Psoas muscle (tissue), 8 donors: Measurements from ENCODE around the gene IL1RL1. TPM values are rescaled to one million over a fixed set of nuclear protein-coding genes. Genes with fewer than 3 reads are reported as not detected.

Source experiments
- ATAC-seq, 4 donors: fragments of 200-7000 bp; cut with Tn5 transposase; one replicate each; pipeline ENCODE4 v1.9.1; 2020; ENCODE audit warnings: moderate library complexity in 3 of 4, mild to moderate bottlenecking in 2 of 4
- DNase-seq, 2 donors: peaks; one replicate each; pipeline ENCODE4 v3.0.0-alpha.2; 2020
- H3K27ac ChIP-seq: fragments of 200-600 bp; one replicate; pipeline ENCODE4 v1.8.0; 2022
- H3K27me3 ChIP-seq, 3 donors: fragments of 200-600 bp in 1 of 3; one replicate each; pipeline versions ENCODE4 v1.6.1 to v1.8.0; 2013 to 2022; ENCODE audit warnings: low read length in 2 of 3, mild to moderate bottlenecking in 2 of 3, moderate library complexity in 1 of 3; ENCODE audit not compliant: insufficient read depth in 3 of 3
- H3K36me3 ChIP-seq, 2 donors: fragments of 200-600 bp in 1 of 2; one replicate each; pipeline versions ENCODE4 v1.6.1 to v1.8.0; 2013 to 2022; ENCODE audit warnings: low read depth in 1 of 2, mild to moderate bottlenecking in 1 of 2, moderate library complexity in 1 of 2; ENCODE audit not compliant: insufficient read depth in 1 of 2
- H3K4me1 ChIP-seq: fragments of 200-600 bp; one replicate; pipeline ENCODE4 v1.8.0; 2022
- H3K4me3 ChIP-seq: fragments of 200-600 bp; one replicate; pipeline ENCODE4 v1.8.0; 2022; ENCODE audit warnings: mild to moderate bottlenecking
- H3K9me3 ChIP-seq: fragments of 200-600 bp; one replicate; pipeline ENCODE4 v1.8.0; 2022
- CTCF ChIP-seq: fragments of 200-600 bp; IDR thresholded peaks from one replicate; pipeline ENCODE4 v1.8.0; 2022; ENCODE audit warnings: antibody characterized with exemption
- WGBS, 3 donors: extraction: QIAGEN DNeasy Blood & Tissue Kit; methylation state at CpG; one replicate each; pipeline versions ENCODE4 v1.1.6 to v1.1.7; 2013; 5-methylcytosine and 5-hydroxymethylcytosine counted together
- intact Hi-C, 2 donors: fragments of 100-400 bp; cut with DNase I; formaldehyde crosslinking; loops; one replicate each; pipeline versions ENCODE4 v1.11.0 to v1.14.2; 2022
- polyA plus RNA-seq, 3 donors: library from polyadenylated mRNA; stranded (reverse); fragments of 200-250 nt; gene quantifications; one replicate each; pipeline ENCODE4 v1.2.3, GENCODE V29; 2013
- total RNA-seq, 4 donors: library from RNA; stranded (reverse); fragmentation: NEBNext Ultra II Directional in 2 of 4; extraction: Animal tissue kit (Norgen Biotek cat#: 25700) in 2 of 4; gene quantifications; one replicate each; pipeline versions ENCODE4 v1.2.1 to v1.2.4, GENCODE V29; 2021 to 2023
- donor health status: healthy with polysubstance abuse.
- donor health status: DM: no; HTN: no; CAD: no; lungs with moderate emphysema.
- donor health status: Bipolar disorder and iron deficiency.
- donor health status: healthy.
- donor health status: DM: yes; HTN: yes; CAD: no.
- donor health status: DM: no; HTN: no; CAD: no.
- donor health status: DM: no; HTN: no; CAD: no.
- donor health status: DM: yes; HTN: yes; CAD: no.

Gene IL1RL1
- total and polyA plus RNA-seq, 7 donors = 0.43 to 13.1 (median 2.9) TPM

- ATAC-seq (no peak), DNase-seq (no peak)
- H3K27ac ChIP-seq = no peak overlapping the region
- H3K36me3 ChIP-seq = no peaks in the 10 kb centered on the region
- intact Hi-C loops = loop anchor here (5.0 to 10.0 kb wide), 6 partner anchors 91 to 342 kb away; partner anchors contain the start of gene IL1RL2 (in 2 of the 2)
- WGBS, 3 donors = 28 to 35% (median 29%) methylated on average over 7 of the region's 7 CpGs
- H3K27me3 ChIP-seq = no peaks in the 10 kb centered on the region
- peak overlapping the region; percentile 84 for H3K4me3 ChIP-seq
- TF ChIP-seq CTCF = no peak
- H3K4me1 ChIP-seq = no peaks in the 10 kb centered on the region
- no peaks in the 10 kb centered on the region for H3K9me3 ChIP-seq
These were observed 45.0 kb downstream of the IL1RL1 start for GRCh38 chr2:102356381-102356712.

- Histone ChIP-seq H3K27ac (no peak overlapping the region), H3K4me3 (peak overlapping the region; percentile 84), H3K36me3 (no peaks in the 10 kb centered on the region), H3K27me3 (no peaks in the 10 kb centered on the region), H3K9me3 (no peaks in the 10 kb centered on the region), H3K4me1 (no peaks in the 10 kb centered on the region)
- WGBS, 3 donors = 75 to 86% (median 80%) methylated on average over 2 of the region's 2 CpGs
- DNase-seq (no peak), ATAC-seq (no peak)
- no peak for TF ChIP-seq CTCF
- intact Hi-C loops = loop anchor here (5.0 to 10.0 kb wide), 6 partner anchors 91 to 342 kb away; partner anchors contain the start of gene IL1RL2 (in 2 of the 2)
These were observed 45.4 kb downstream of the IL1RL1 start for GRCh38 chr2:102356741-102357140.

GRCh38 chr2:102357937-102358336 is 46.6 kb downstream of the IL1RL1 start:
- intact Hi-C loops = loop anchor here (5.0 to 10.0 kb wide), 6 partner anchors 89 to 343 kb away; partner anchors contain the start of gene IL1RL2 (in 2 of the 2)

GRCh38 chr2:102358496-102358895 is 47.1 kb downstream of the IL1RL1 start:
- WGBS, 3 donors = 89 to 93% (median 90%) methylated on average over 8 of the region's 8 CpGs
- TF ChIP-seq CTCF = no peak
- H3K36me3 ChIP-seq = no peaks in the 10 kb centered on the region
- no peaks in the 10 kb centered on the region for H3K9me3 ChIP-seq
- intact Hi-C loops = loop anchor here (5.0 to 10.0 kb wide), 6 partner anchors 89 to 344 kb away; partner anchors contain the start of gene IL1RL2 (in 2 of the 2)
- H3K4me1 ChIP-seq = no peaks in the 10 kb centered on the region
- no peak for ATAC-seq
- H3K27me3 ChIP-seq = no peaks in the 10 kb centered on the region
- H3K4me3 ChIP-seq = no peak overlapping the region
- no peak for DNase-seq
- no peak overlapping the region for H3K27ac ChIP-seq

More at GRCh38 chr2:102357937-102358336, 46.6 kb downstream of the IL1RL1 start:
- H3K27ac ChIP-seq = no peak overlapping the region
- H3K9me3 ChIP-seq = no peaks in the 10 kb centered on the region
- H3K36me3 ChIP-seq = no peaks in the 10 kb centered on the region
- ATAC-seq = no peak
- DNase-seq = no peak
- H3K4me1 ChIP-seq = no peaks in the 10 kb centered on the region
- no peaks in the 10 kb centered on the region for H3K27me3 ChIP-seq
- 48 to 49% (median 48%) methylated on average over 2 of the region's 2 CpGs for WGBS, 3 donors
- H3K4me3 ChIP-seq = no peak overlapping the region
- no peak for TF ChIP-seq CTCF

GRCh38 chr2:102359527-102359926 is 48.2 kb downstream of the IL1RL1 start:
- no peak overlapping the region for H3K27ac ChIP-seq
- no peak for DNase-seq
- H3K27me3 ChIP-seq = no peaks in the 10 kb centered on the region
- TF ChIP-seq CTCF = no peak
- no peaks in the 10 kb centered on the region for H3K9me3 ChIP-seq
- no peak for ATAC-seq
- H3K36me3 ChIP-seq = no peaks in the 10 kb centered on the region
- intact Hi-C loops = loop anchor here (5.0 to 10.0 kb wide), 6 partner anchors 88 to 345 kb away; partner anchors contain the start of gene IL1RL2 (in 2 of the 2)
- H3K4me1 ChIP-seq = no peaks in the 10 kb centered on the region
- 80 to 86% (median 81%) methylated on average over 3 of the region's 3 CpGs for WGBS, 3 donors
- no peak overlapping the region for H3K4me3 ChIP-seq
